Left lung (tissue), 10 donors: ENCODE results near the gene NEGR1. TPM values are rescaled to one million over a fixed set of nuclear protein-coding genes. Genes with fewer than 3 reads are reported as not detected.

ENCODE experiments used
- ATAC-seq: fragments of 200-7000 bp; cut with Tn5 transposase; one replicate; pipeline ENCODE4 v1.9.1; 2020; ENCODE audit warnings: moderate library complexity
- DNase-seq, 4 donors: peaks; one replicate each; pipeline ENCODE4 v3.0.0-alpha.2; 2013 to 2020
- H3K27ac ChIP-seq, 2 donors: fragments of 200-600 bp; sonication (generic) in 1 of 2; one replicate each; pipeline versions ENCODE4 v1.5.0 to v1.8.0; 2020 to 2021
- H3K27me3 ChIP-seq, 2 donors: fragments of 200-600 bp; sonication (generic) in 1 of 2; one replicate each; pipeline versions ENCODE4 v1.5.0 to v1.8.0; 2020 to 2021
- H3K36me3 ChIP-seq, 2 donors: fragments of 200-600 bp; sonication (generic) in 1 of 2; one replicate each; pipeline versions ENCODE4 v1.5.0 to v1.8.0; 2020 to 2021
- H3K4me1 ChIP-seq, 2 donors: fragments of 200-600 bp; one replicate each; pipeline ENCODE4 v1.8.0; 2021
- H3K4me3 ChIP-seq, 2 donors: fragments of 200-600 bp; sonication (generic) in 1 of 2; one replicate each; pipeline versions ENCODE4 v1.5.0 to v1.8.0; 2020 to 2021; ENCODE audit warnings: mild to moderate bottlenecking in 1 of 2
- H3K9me3 ChIP-seq, 2 donors: fragments of 200-600 bp; sonication (generic) in 1 of 2; one replicate each; pipeline versions ENCODE4 v1.5.0 to v1.8.0; 2020 to 2021
- intact Hi-C, 2 donors: fragments of 100-400 bp; cut with DNase I; formaldehyde crosslinking; loops; one replicate each; pipeline versions ENCODE4 v1.11.2 to v1.14.2; 2022
- polyA plus RNA-seq, 6 donors: library from polyadenylated mRNA; unstranded; fragments of 120-200 nt; gene quantifications; one replicate each; pipeline ENCODE4 v1.2.1, GENCODE V29; 2013; ENCODE audit not compliant: insufficient read length in 6 of 6
- total RNA-seq, 2 donors: library from RNA; stranded (reverse); fragmentation: NEBNext Ultra II Directional; extraction: Animal tissue kit (Norgen Biotek cat#: 25700); gene quantifications; one replicate each; pipeline ENCODE4 v1.2.1, GENCODE V29; 2021
- TF ChIP-seq, protein P1 (sequence below), 2 donors: fragments of 200-600 bp; sonication (generic) in 1 of 2; IDR thresholded peaks; one replicate each; pipeline versions ENCODE4 v1.5.0 to v1.8.0; 2021; ENCODE audit warnings: antibody characterized with exemption in 2 of 2
- donor health status: DM: no; HTN: yes; CAD: no.
- donor health status: DM: no; HTN: no; CAD: no.

Gene NEGR1
- total and polyA plus RNA-seq, 8 donors: 2.4 to 5.7 (median 3.5) TPM

DNA sequence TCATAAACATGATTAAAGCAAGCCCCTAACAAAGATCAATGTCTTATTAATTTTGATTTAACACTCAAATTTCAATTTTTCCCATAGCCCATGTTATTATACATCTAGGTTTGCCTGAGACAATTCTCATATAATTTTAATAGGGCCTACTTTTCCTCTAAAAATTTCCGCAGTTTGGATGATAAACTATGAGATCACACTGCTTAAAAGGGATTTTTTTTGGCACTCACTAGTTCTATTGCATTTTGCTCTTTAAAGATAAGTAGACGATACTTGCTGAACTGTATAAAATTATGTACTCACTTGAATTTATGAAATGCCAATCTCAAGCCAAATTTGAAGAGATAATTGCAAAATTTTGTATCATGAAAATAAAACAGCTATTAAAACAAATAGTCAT is 721.1 kb downstream of the NEGR1 start:
- intact Hi-C loops: no loop called here
- TF ChIP-seq, protein P1, sequence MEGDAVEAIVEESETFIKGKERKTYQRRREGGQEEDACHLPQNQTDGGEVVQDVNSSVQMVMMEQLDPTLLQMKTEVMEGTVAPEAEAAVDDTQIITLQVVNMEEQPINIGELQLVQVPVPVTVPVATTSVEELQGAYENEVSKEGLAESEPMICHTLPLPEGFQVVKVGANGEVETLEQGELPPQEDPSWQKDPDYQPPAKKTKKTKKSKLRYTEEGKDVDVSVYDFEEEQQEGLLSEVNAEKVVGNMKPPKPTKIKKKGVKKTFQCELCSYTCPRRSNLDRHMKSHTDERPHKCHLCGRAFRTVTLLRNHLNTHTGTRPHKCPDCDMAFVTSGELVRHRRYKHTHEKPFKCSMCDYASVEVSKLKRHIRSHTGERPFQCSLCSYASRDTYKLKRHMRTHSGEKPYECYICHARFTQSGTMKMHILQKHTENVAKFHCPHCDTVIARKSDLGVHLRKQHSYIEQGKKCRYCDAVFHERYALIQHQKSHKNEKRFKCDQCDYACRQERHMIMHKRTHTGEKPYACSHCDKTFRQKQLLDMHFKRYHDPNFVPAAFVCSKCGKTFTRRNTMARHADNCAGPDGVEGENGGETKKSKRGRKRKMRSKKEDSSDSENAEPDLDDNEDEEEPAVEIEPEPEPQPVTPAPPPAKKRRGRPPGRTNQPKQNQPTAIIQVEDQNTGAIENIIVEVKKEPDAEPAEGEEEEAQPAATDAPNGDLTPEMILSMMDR (IDR thresholded peaks at IDR 0.05): no peak
- H3K36me3 ChIP-seq: no peaks in the 10 kb centered on the region
- no peak overlapping the region for H3K4me3 ChIP-seq
- no peak for DNase-seq
- H3K9me3 ChIP-seq: no peaks in the 10 kb centered on the region
- no peak for ATAC-seq
- no peaks in the 10 kb centered on the region for H3K27me3 ChIP-seq
- H3K4me1 ChIP-seq: no peaks in the 10 kb centered on the region
- peak overlapping the region in 1 of 2 donors; percentile 69 for H3K27ac ChIP-seq

DNA sequence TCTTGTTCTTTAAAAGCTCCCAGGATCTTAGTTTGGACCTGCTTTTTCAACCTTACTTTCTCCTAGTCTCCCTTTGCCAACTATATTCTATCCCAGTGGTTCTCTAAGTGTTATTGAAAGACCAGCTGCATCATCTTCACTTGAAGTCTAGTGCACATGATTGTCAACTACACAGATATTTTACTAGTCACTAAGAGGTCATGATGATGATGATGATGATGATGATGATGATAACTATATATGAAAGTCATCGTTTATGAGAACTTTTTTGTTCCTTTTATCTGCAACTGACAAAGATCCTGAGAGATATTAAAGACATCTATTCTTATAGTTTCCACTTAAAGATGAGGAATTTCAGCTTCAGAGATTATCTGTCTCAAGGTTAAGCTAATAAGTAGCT is 722.5 kb downstream of the NEGR1 start:
- ATAC-seq (no peak), DNase-seq (no peak)
- intact Hi-C loops: no loop called here
- no peak overlapping the region for H3K27ac ChIP-seq
- H3K36me3 ChIP-seq: no peaks in the 10 kb centered on the region
- H3K27me3 ChIP-seq: no peaks in the 10 kb centered on the region
- TF ChIP-seq, protein P1 (IDR thresholded peaks at IDR 0.05): no peak
- no peaks in the 10 kb centered on the region for H3K4me1 ChIP-seq
- H3K9me3 ChIP-seq: no peaks in the 10 kb centered on the region
- H3K4me3 ChIP-seq: no peak overlapping the region

DNA sequence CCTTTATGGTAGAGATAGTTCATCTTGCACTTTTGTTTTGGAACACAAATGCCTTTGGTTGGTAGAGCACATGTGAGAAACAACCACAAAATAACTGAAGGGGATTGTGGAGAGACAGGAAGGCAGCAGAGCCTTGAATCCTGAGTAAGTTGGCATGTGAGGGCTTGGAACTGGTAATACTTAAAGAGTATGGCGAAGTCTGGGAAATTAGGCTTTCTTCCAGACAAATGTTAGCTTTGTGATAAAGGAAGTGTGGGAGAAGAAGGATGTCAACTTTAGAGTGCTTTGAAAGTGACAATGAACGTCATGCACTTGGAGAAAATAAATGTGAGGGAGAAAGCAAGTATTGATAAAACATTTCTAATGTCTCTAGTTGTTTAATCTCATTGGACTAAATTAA is 725.2 kb downstream of the NEGR1 start:
- intact Hi-C loops: no loop called here
- ATAC-seq (peak; percentile 57), DNase-seq (no peak)
- TF ChIP-seq, protein P1 (IDR thresholded peaks at IDR 0.05): no peak
- Histone ChIP-seq H3K4me1 (no peaks in the 10 kb centered on the region), H3K36me3 (no peaks in the 10 kb centered on the region), H3K27ac (no peak overlapping the region), H3K27me3 (no peaks in the 10 kb centered on the region), H3K9me3 (no peaks in the 10 kb centered on the region), H3K4me3 (no peak overlapping the region)

DNA sequence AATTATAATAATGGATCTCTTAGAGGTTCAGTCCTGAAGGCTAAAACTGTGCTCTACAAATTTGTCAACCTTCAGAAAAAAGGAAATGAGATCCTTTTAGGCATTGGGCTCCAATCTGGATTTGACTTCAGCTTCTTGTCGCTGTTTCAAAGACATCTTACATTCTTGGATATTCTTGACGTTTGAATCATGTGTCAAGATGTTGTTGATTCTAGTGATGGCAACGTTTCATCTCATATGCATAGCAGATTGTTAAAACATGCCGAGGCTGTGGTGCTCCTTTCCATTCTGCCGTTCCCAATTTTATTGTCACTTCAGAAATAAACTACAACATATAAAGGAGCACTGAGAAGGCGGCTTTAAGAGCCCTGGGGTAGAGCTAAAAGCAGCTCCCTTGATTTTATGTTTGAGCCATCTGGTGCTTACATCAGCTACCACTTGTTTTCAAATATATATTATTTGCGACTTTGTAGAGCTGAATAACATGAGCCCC is 733.9 kb downstream of the NEGR1 start:
- Histone ChIP-seq H3K27me3 (no peaks in the 10 kb centered on the region), H3K9me3 (no peaks in the 10 kb centered on the region), H3K4me3 (no peak overlapping the region), H3K36me3 (no peaks in the 10 kb centered on the region), H3K27ac (no peak overlapping the region), H3K4me1 (no peaks in the 10 kb centered on the region)
- DNase-seq (no peak), ATAC-seq (no peak)
- TF ChIP-seq, protein P1 (IDR thresholded peaks at IDR 0.05): no peak
- intact Hi-C loops: no loop called here

DNA sequence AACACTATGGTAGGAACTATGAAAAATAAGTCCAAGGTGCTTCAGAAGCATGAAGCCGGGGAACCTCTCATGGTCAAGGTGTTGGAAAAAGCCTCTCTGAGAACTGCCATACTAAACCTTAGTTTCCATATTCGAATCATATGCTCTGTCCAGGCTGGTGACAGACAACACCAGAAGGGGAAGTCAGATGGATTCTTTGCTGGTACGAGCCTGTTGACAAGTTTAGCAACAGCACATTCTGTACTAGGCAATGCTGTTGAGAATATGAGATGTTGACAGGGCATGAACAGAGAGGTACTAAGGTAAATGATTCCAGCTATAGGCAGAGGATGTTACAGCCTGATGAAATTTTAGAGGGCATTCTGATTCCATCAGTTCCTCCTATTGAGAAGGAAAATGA is 740.2 kb downstream of the NEGR1 start:
- no peaks in the 10 kb centered on the region for H3K9me3 ChIP-seq
- TF ChIP-seq, protein P1 (IDR thresholded peaks at IDR 0.05): no peak
- no peak overlapping the region for H3K4me3 ChIP-seq
- H3K27me3 ChIP-seq: no peaks in the 10 kb centered on the region
- no peaks in the 10 kb centered on the region for H3K4me1 ChIP-seq
- H3K27ac ChIP-seq: no peak overlapping the region
- H3K36me3 ChIP-seq: no peaks in the 10 kb centered on the region
- ATAC-seq (no peak), DNase-seq (no peak)
- intact Hi-C loops: no loop called here
